ENCODE results near the gene USP28. TPM values are rescaled to one million over a fixed set of nuclear protein-coding genes. Genes with fewer than 3 reads are reported as not detected.
A peak's percentile ranks its signal among the peaks of the same experiment; 100 is the strongest.
"Not testable (repeated sequence)": the region's sequence is repeated elsewhere in the genome, so short reads cannot be mapped to it uniquely, and the experiment has no call there.

The USP28 gene
- polyA plus RNA-seq, 6 donors from 2014 or later: 64.6 to 132 (median 109) TPM

DNA sequence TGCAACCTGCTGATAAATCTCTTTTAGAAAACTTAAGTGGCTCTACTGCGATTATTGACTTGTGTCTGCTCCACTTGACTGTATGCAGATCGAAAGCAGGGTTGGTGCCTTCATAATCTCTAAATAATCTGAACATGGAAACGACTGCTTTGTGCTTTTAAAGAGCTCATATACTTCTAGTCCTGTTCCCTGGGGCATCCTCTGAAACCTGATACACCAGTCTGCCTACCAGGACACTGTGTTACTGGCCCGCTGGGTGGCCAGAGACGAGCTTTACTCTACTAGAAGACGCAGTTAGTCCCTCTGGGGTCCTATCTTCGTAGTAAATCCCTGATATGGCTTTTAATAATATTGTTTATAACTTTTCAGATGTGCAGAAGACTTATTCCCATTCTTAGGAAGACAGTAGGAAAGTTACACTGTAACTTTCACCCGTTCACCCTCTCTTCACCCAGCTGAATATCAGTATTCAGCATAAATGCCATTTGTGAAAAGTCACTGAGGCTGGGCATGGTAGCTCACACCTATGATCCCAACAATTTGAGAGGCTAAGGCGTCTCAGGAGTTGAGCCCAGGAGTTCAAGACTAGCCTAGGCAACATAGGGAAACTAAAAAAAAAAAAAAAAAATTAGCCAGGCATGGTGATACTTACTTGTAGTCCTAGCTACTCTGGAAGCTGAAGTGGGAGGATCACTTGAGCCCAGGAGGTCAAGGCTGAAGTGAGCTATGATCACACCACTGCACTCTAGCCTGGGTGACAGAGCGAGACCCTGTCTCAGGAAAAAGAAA is 20.2 kb upstream of the USP28 start:
- no peak for DNase-seq
- H3K4me1 Mint-ChIP-seq: peaks cover 4 to 28% (median 18%) of the 10 kb centered on the region in 3 donors
- H3K4me3 Mint-ChIP-seq: no peak overlapping the region
- H3K27me3 Mint-ChIP-seq: no peaks in the 10 kb centered on the region
- no peak for ATAC-seq (ENCODE audit: low read depth in 2 of 2)
- H3K36me3 Mint-ChIP-seq: no peaks in the 10 kb centered on the region
- H3K9me3 Mint-ChIP-seq: no peaks in the 10 kb centered on the region
- peak overlapping the region in 2 of 6 donors; percentile 28 to 41 for H3K27ac Mint-ChIP-seq

DNA sequence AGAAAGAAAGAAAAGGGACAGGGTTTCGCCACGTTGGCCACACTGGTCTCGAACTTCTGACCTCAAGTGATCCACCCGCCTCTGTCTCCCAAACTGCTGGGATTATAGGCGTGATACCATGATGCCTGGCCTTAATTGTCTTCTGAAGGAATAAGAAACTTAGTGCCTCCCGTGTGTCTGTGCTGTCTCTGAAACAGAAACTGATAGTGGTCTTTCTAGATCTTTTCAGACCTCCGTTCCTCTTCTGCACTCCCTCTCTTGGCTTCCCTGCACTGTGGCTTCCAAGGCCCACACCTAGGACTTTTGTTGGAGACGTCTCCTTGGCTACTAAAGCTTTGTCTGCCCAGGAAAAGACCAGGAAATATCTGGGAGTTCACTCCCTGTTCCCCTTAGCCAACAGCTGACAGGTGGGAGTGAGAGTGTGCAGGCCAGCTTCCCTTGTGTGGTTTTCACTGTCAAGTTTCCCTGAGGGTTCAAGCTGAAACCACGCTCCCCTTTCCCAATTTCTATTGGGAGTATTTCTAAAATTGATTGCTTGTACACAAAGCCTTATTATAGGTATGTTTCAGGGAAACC is 19.1 kb upstream of the USP28 start:
- H3K9me3 Mint-ChIP-seq: no peaks in the 10 kb centered on the region
- H3K27ac Mint-ChIP-seq: peak overlapping the region in 2 of 6 donors; percentile 61 to 75
- no peak overlapping the region for H3K4me3 Mint-ChIP-seq
- H3K36me3 Mint-ChIP-seq: no peaks in the 10 kb centered on the region
- no peaks in the 10 kb centered on the region for H3K27me3 Mint-ChIP-seq
- ATAC-seq (ENCODE audit: low read depth in 2 of 2): no peak
- peaks cover 4 to 28% (median 18%) of the 10 kb centered on the region in 3 donors for H3K4me1 Mint-ChIP-seq
- no peak for DNase-seq

DNA sequence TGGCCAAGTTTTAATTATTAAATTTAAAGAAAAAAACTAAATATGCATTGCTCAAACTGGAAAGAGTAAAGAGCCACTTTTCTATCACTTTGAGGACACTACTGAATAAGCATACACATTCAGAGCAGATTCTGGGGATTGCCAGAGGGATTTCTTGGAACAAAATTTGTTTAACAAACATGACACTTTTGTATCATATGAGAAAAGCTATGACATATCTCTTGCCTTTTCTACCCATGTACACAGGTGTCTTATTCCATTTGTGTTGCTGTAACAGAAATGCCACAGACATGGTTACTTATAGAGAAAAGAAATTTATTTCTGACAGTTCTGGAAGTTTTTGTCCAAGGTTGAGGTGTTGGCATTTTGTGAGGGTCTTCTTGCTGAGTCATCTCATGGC is 13.5 kb upstream of the USP28 start:
- Mint-ChIP-seq H3K9me3 (no peaks in the 10 kb centered on the region), H3K4me3 (no peak overlapping the region), H3K36me3 (no peaks in the 10 kb centered on the region), H3K4me1 (no peaks in the 10 kb centered on the region), H3K27me3 (peaks cover 0 to 7% (median 4%) of the 10 kb centered on the region in 3 donors), H3K27ac (no peak overlapping the region)
- DNase-seq (no peak), ATAC-seq (ENCODE audit: low read depth in 2 of 2) (no peak)

DNA sequence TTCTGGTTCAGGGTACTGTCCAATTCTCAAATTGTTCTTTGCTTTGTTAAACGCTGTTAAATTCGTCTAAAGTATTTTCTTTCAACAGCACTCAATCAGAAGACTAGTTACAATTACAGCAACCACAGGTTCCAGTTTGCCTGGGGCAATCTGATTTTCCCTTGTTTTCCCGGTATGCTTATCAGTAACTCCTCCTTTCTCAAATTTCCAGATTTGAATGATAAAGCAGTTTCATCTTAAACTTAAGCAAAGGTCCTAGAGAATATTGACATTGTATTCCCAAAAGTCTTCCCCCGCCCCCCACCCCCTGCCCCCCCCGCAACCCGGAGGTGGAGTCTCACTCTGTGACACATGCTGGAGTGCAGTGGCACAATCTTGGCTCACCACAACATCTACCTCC is 10.5 kb upstream of the USP28 start:
- Mint-ChIP-seq H3K4me1 (no peaks in the 10 kb centered on the region), H3K27ac (no peak overlapping the region), H3K4me3 (no peak overlapping the region), H3K27me3 (peaks cover 0 to 7% (median 4%) of the 10 kb centered on the region in 3 donors), H3K9me3 (no peaks in the 10 kb centered on the region), H3K36me3 (no peaks in the 10 kb centered on the region)
- no peak for DNase-seq
- ATAC-seq (ENCODE audit: low read depth in 2 of 2): no peak

DNA sequence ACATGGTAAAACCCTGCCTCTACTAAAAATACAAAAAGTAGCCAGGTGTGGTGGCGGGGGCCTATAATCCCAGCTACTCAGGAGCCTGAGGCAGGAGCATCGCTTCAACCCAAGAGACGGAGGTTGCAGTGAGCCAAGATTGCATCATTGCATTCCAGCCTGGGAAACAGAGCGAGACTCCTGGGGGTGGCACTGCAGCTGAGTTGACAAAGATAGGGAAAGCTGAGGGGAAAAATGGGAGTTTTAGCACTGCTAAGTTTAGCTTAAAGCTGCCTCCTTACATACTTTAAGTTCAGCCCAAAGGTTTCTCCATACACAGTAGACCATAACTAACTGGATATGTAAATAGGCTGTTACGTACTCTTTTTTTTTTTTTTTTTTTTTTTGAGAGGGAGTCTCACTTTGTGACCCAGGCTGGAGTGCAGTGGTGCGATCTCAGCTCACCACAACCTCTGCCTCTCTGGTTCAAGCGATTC is 9.0 kb upstream of the USP28 start:
- Mint-ChIP-seq H3K27ac (peak overlapping the region in 1 of 6 donors; percentile 88), H3K4me1 (no peaks in the 10 kb centered on the region), H3K27me3 (peaks cover 0 to 7% (median 4%) of the 10 kb centered on the region in 3 donors), H3K36me3 (no peaks in the 10 kb centered on the region), H3K4me3 (no peak overlapping the region), H3K9me3 (peaks cover 0 to 6% (median 0%) of the 10 kb centered on the region in 7 donors)
- ATAC-seq (ENCODE audit: low read depth in 2 of 2) (no peak), DNase-seq (no peak)

DNA sequence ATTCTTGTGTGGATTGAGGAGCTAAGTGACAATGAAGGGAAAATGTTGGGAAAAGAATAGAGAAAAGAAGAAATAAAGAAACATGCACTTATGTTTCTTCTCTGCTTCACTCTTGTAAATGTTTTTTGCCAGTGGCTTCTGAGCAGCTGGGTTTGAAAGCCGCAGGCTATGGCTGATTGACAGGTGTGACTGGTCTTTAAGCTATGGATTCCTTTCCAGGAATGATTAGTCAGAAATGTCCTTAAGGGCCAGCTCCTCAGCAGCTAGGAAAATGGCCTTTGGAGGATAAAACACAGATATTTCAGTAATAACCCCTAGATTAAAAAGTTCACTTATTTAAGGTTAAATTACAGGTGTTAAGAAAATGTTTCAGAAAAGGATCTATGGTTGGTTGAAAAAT is 6.5 kb upstream of the USP28 start:
- Mint-ChIP-seq H3K27me3 (peaks cover 0 to 6% (median 4%) of the 10 kb centered on the region in 3 donors), H3K36me3 (peaks cover 0 to 5% of the 10 kb centered on the region in 2 donors)

DNA sequence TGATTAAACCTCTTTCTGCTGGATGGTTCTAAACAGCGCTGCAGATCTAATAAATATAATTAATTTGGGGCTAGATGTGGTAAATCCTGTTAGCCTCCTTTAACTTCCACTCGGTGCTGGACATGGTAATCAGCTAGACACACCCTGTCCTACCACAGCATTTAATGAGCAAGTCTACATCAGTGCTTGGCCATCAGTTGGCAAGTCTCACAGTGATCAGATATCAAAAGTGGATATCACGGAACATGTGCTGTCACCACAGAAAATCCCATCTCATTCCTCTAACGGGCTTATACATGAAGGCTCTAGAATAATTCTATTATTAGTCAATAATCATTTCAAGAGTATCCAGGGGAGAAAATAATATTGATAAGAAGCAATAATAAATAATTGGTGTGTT is 5.6 kb upstream of the USP28 start:
- DNase-seq: no peak
- ATAC-seq (ENCODE audit: low read depth in 2 of 2): no peak
- H3K27me3 Mint-ChIP-seq: no peaks in the 10 kb centered on the region
- H3K4me1 Mint-ChIP-seq: peaks cover 6 to 20% (median 8%) of the 10 kb centered on the region in 3 donors
- no peak overlapping the region for H3K27ac Mint-ChIP-seq
- H3K4me3 Mint-ChIP-seq: no peak overlapping the region
- H3K36me3 Mint-ChIP-seq: peaks cover 0 to 5% of the 10 kb centered on the region in 2 donors
- peaks cover 0 to 8% (median 4%) of the 10 kb centered on the region in 7 donors for H3K9me3 Mint-ChIP-seq

More for the DNA sequence above, 6.5 kb upstream of the USP28 start:
- Mint-ChIP-seq H3K4me3 (no peak overlapping the region), H3K4me1 (peaks cover 6 to 11% (median 8%) of the 10 kb centered on the region in 3 donors), H3K9me3 (peaks cover 0 to 8% (median 4%) of the 10 kb centered on the region in 7 donors), H3K27ac (no peak overlapping the region)
- ATAC-seq (ENCODE audit: low read depth in 2 of 2) (no peak), DNase-seq (no peak)

DNA sequence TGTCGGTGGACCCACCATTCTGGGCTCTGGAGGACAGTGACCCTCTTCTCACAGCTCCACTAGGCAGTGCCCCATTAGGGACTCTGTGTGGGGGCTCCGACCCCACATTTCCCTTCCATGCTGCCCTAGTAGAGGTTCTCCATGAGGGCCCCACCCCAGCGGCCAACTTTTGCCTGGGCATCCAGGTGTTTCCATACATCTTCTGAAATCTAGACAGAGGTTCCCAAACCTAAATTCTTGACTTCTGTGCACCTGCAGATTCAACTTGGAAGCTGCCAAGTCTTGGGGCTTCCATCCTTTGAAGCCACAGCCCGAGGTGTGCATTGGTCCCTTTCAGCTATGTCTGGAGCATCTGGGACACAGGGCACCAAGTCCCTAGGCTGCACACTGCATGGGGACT is 4.1 kb upstream of the USP28 start:
- H3K36me3 Mint-ChIP-seq; ATAC-seq (ENCODE audit: low read depth in 2 of 2); H3K9me3 Mint-ChIP-seq; H3K27me3 Mint-ChIP-seq; DNase-seq: not testable (repeated sequence)
- H3K4me3 Mint-ChIP-seq: peak overlapping the region in 2 of 8 donors; percentile 9 to 63
- H3K27ac Mint-ChIP-seq: peak overlapping the region in 2 of 6 donors; percentile 32 to 44
- H3K4me1 Mint-ChIP-seq: peaks cover 9 to 28% (median 13%) of the 10 kb centered on the region in 3 donors

DNA sequence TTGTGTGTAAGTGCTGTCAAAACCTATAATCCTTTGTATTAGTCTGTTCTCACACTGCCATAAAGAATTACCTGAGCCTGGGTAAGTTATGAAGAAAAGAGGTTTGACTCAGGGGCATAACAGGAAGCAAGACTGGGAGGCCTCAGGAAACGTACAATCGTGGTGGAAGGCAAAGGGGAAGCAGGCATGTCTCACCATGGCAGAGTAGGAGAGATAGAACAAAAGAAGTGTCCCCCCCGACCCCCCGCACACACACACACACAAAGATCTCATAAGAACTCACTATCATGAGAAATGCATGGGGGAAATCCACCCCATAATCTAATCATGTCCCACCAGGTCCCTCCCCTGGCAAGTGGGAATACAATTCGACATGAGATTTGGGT is 2.3 kb upstream of the USP28 start:
- H3K27me3 Mint-ChIP-seq: no peaks in the 10 kb centered on the region
- peak overlapping the region; percentile 1 to 92 (median 40) for H3K27ac Mint-ChIP-seq
- H3K9me3 Mint-ChIP-seq: peaks cover 0 to 8% (median 4%) of the 10 kb centered on the region in 7 donors
- no peak for ATAC-seq (ENCODE audit: low read depth in 2 of 2)
- H3K4me1 Mint-ChIP-seq: peaks cover 21 to 45% (median 29%) of the 10 kb centered on the region in 3 donors
- peak overlapping the region in 3 of 8 donors; percentile 27 to 90 (median 76) for H3K4me3 Mint-ChIP-seq
- peaks cover 0 to 5% of the 10 kb centered on the region in 2 donors for H3K36me3 Mint-ChIP-seq
- DNase-seq: no peak

DNA sequence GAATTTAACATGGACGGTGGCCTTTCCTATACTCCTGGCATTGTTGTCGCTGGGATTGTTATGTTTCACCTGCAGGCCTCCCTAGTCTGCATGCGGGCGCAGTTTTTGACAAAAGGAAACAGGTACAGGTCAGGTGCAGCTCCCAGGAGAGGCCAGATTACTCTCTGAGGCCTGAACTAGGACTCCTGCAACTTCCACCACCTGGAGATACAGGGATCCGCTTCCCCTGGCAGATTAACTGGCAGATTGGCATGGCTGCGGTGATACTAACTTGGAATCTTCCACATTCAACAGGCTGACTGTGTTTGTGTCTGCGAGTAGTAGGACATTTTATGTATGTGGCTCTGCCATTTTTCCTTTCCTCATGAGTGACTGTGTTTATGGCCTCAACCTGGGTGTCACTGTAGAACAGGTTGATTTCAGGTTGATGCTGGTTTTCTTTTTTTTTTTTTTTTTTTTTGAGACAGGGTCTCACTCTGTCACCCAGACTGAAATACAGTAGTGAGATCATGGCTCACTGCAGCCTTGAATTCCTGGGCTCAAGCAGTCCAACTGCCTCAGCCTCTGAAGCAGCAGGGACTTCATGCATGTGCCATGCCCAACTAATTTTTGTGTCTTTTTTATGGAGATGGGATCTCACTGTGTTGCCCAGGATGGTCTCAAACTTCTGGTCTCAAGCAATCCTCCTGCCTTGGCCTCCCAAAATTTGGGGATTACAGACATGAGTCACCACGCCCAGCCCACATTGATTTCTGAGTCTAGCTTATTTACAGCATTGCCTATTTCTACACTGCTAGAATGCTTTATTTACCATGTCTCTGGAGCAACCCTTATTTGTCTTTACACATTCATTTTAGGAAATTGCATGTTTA is 1.7 kb upstream of the USP28 start:
- H3K9me3 Mint-ChIP-seq: peaks cover 0 to 8% (median 4%) of the 10 kb centered on the region in 7 donors
- H3K27me3 Mint-ChIP-seq: no peaks in the 10 kb centered on the region
- H3K36me3 Mint-ChIP-seq: peaks cover 0 to 5% of the 10 kb centered on the region in 2 donors
- ATAC-seq (ENCODE audit: low read depth in 2 of 2): no peak
- H3K4me3 Mint-ChIP-seq: peak overlapping the region in 7 of 8 donors; percentile 27 to 99 (median 90)
- peaks cover 27 to 51% (median 35%) of the 10 kb centered on the region in 3 donors for H3K4me1 Mint-ChIP-seq
- H3K27ac Mint-ChIP-seq: peak overlapping the region; percentile 32 to 99 (median 86)
- DNase-seq: no peak

DNA sequence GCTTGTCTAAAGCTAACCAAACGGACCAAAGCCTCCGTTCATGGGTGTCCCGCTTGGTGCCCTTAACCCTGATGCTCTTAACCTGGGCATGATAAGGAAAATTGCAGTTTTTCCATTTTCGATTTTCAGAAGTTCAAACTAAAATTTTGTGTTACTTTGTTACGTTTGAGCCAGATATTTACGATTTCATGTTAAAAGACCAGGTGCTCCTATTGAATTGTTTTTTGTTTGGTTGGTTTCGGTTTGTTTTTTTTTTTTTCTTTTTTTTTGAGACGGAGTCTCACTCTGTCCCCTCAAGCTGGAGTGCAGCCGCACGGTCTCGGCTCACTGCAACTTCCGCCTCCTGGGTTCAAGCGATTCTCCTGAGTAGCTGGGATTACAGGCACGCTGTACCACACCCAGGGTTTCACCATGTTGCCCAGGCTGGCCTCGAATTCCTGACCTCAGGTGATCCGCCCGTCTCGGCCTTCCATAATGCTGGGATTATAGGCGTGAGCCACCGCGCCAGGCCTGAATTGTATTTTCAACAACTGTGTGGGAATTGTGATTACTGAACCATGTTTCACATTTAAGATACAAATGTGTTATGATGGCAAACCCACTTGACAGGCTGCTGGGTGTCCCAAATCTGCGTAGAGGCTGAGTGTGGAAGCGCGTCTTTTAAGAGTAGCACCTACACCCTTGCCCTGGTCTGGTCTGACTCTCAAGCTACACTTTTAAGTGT is 864 bp upstream of the USP28 start:
- Mint-ChIP-seq H3K27me3 (no peaks in the 10 kb centered on the region), H3K9me3 (peaks cover 0 to 8% (median 4%) of the 10 kb centered on the region in 7 donors), H3K27ac (peak overlapping the region; percentile 92 to 99 (median 97)), H3K4me1 (peaks cover 35 to 59% (median 43%) of the 10 kb centered on the region in 3 donors), H3K4me3 (peak overlapping the region; percentile 90 to 99 (median 98)), H3K36me3 (peaks cover 0 to 5% of the 10 kb centered on the region in 2 donors)
- ATAC-seq (ENCODE audit: low read depth in 2 of 2): no peak
- DNase-seq: no peak

DNA sequence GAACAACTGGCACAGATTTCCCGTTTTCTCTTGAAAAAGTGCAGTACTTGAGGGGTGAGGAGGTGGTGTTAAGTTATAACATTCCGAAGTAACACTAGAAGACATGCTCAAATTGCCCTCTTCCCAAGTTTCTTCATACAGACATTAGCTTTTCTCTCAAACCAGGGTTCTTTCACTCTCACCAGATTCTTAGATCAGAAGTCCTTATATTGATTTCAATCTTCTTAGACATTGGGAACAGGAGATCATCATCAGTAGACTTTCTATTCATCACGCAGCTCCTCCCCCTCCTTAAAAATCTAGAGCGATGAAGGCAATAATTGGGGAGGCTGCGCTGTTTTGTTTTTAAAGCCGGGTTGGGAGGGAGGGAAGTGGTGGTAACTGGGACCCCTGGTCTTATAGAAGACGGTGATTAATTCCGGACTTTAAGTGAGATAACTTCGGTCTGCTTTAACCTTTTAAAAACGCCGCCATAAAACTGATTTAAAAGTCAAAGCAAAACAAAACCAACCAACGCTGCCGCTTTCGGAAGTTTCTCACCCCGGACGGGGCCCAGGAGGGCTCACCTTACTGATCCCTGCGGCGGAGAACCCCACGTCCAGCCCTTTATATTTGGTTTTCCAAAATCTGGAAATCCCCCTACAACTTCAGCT is 665 bp downstream of the USP28 start:
- H3K4me1 Mint-ChIP-seq: peaks cover 48 to 72% (median 58%) of the 10 kb centered on the region in 3 donors
- no peaks in the 10 kb centered on the region for H3K27me3 Mint-ChIP-seq
- peaks cover 0 to 5% of the 10 kb centered on the region in 2 donors for H3K36me3 Mint-ChIP-seq
- peaks cover 0 to 8% (median 4%) of the 10 kb centered on the region in 7 donors for H3K9me3 Mint-ChIP-seq
- H3K4me3 Mint-ChIP-seq: peak overlapping the region; percentile 87 to 95 (median 93)
- ATAC-seq (ENCODE audit: low read depth in 2 of 2) (peak in 1 of 2 donors; percentile 2), DNase-seq (no peak)
- H3K27ac Mint-ChIP-seq: peak overlapping the region; percentile 56 to 97 (median 86)
